ENCODE data around the gene CARD11.

Gene CARD11

DNA sequence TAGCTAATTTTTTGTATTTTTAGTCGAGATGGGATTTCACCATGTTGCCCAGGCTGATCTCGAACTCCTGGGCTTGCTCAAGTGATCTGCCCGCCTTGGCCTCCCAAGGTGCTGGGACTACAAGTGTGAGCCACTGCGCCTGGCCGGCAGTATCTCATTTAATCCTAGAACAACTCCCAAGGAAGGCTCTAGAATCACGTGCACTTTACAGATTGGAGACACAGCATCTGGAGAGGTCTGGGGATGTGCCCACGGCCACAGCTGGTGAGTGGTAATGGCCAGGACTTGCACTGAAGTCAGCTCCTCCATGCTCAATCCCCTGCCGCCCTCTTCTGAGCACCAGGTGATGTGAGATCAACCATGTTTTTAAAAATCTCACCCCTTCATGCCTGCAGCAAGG is 43.1 kb downstream of the CARD11 start:
- H3K4me1 Mint-ChIP-seq: peaks cover 10% of the 10 kb centered on the region
- DNase-seq (ENCODE audit: low spot score in 2 of 2): no peak
- H3K4me3 Mint-ChIP-seq: no peak overlapping the region
- H3K9me3 Mint-ChIP-seq: no peaks in the 10 kb centered on the region
- peaks cover 24% of the 10 kb centered on the region for H3K36me3 Mint-ChIP-seq
- no peaks in the 10 kb centered on the region for H3K27me3 Mint-ChIP-seq
- no peak overlapping the region for H3K27ac Mint-ChIP-seq
- no peak for ATAC-seq (ENCODE audit: low read depth)

DNA sequence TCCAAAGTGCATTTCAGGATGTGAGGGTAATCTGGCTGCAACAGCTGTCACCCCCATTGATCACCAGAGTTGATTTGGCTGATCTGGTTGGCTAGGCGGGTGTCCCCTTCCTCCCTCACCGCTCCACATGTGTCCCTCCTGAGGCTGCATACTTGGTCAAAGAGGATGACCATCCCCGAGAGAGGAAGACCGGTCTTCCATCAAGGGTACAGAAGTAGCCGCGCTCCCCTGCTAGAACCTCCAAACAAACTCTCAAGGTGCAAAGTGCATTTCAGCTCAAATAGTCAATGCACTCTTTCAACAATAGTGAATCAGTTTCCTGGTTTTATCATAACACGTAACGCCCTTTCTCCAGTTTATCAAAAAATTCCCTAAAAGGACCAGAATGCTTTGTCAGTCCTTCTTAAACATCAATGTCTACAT is 44.6 kb downstream of the CARD11 start:
- H3K36me3 Mint-ChIP-seq: peaks cover 36% of the 10 kb centered on the region
- H3K27me3 Mint-ChIP-seq: no peaks in the 10 kb centered on the region
- peak overlapping the region; percentile 47 for H3K27ac Mint-ChIP-seq
- H3K4me3 Mint-ChIP-seq: no peak overlapping the region
- H3K4me1 Mint-ChIP-seq: peaks cover 10% of the 10 kb centered on the region
- no peak for DNase-seq (ENCODE audit: low spot score in 2 of 2)
- no peak for ATAC-seq (ENCODE audit: low read depth)
- H3K9me3 Mint-ChIP-seq: peaks cover 5% of the 10 kb centered on the region

DNA sequence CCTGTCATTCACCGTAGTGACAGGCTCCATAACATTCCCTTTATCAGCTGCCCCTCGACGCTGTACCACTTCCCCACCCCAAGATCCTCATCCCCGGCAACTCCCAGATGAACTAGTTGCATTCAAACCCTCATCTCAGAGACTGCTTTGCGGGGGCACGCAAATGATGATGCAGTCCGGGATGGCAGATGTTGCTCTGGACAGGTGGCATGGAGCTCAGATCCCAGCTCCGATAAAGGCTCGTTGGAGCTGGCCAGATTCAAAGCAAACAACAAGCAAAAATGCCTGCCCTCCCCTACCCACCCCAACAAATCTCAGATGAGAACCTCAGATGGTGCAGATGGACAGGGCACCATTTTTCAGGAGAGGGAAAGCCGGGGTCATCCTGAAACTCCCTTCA is 46.7 kb downstream of the CARD11 start:
- H3K27ac Mint-ChIP-seq: no peak overlapping the region
- peaks cover 11% of the 10 kb centered on the region for H3K4me1 Mint-ChIP-seq
- no peak overlapping the region for H3K4me3 Mint-ChIP-seq
- H3K36me3 Mint-ChIP-seq: peaks cover 40% of the 10 kb centered on the region
- ATAC-seq (ENCODE audit: low read depth): no peak
- no peak for DNase-seq (ENCODE audit: low spot score in 2 of 2)
- peaks cover 5% of the 10 kb centered on the region for H3K9me3 Mint-ChIP-seq
- H3K27me3 Mint-ChIP-seq: no peaks in the 10 kb centered on the region

DNA sequence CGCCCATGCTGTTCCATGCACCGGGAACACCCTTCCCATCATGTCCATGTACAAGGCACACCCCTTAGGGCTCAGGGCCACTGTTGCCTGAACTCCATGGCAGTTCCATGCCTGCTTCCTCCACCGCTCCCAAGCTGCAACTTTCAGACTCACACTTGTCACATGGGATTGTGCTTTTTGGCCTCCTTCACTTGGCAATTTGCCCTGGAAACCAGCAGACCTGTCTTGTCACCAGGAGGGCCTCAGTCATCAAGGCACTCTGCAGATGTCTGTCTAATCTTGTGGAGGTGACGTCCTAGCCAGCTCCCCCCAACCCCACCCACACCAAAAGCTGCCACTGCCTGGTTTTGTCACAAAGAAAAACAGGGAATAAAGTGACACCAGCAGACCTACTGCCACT is 47.5 kb downstream of the CARD11 start:
- Mint-ChIP-seq H3K36me3 (peaks cover 46% of the 10 kb centered on the region), H3K4me3 (no peak overlapping the region), H3K27me3 (no peaks in the 10 kb centered on the region), H3K27ac (peak overlapping the region; percentile 45), H3K9me3 (peaks cover 5% of the 10 kb centered on the region), H3K4me1 (peaks cover 12% of the 10 kb centered on the region)
- DNase-seq (ENCODE audit: low spot score in 2 of 2) (no peak), ATAC-seq (ENCODE audit: low read depth) (no peak)

DNA sequence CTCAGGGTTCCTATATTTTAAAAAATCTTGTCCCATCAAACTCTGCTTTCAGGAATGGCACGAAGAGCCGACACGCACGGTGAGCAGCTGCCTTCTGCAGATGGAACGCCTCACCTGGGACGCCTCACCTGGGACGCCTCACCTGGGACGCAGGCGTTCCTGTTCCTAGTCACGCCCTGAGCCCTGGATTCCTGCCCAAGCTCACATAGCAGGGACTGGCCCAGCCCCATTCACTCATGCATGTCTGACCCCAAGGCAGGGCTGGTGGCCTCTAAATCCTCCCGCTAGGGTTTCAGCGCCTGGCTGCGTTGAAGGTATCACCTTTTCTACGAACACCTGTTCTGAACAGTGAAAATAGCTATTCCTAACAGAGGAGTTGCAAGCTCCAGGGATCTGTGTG is 49.8 kb downstream of the CARD11 start:
- peaks cover 7% of the 10 kb centered on the region for H3K4me1 Mint-ChIP-seq
- no peak for DNase-seq (ENCODE audit: low spot score in 2 of 2)
- H3K9me3 Mint-ChIP-seq: peaks cover 8% of the 10 kb centered on the region
- no peaks in the 10 kb centered on the region for H3K27me3 Mint-ChIP-seq
- ATAC-seq (ENCODE audit: low read depth): no peak
- H3K4me3 Mint-ChIP-seq: no peak overlapping the region
- no peak overlapping the region for H3K27ac Mint-ChIP-seq
- peaks cover 47% of the 10 kb centered on the region for H3K36me3 Mint-ChIP-seq

GRCh38 chr7:2993396-2993795 is 50.3 kb downstream of the CARD11 start:
- Mint-ChIP-seq H3K27me3 (no peaks in the 10 kb centered on the region), H3K27ac (no peak overlapping the region), H3K4me1 (peaks cover 10% of the 10 kb centered on the region), H3K9me3 (peaks cover 10% of the 10 kb centered on the region), H3K36me3 (peaks cover 50% of the 10 kb centered on the region), H3K4me3 (no peak overlapping the region)
- ATAC-seq (ENCODE audit: low read depth) (no peak), DNase-seq (ENCODE audit: low spot score in 2 of 2) (no peak)

GRCh38 chr7:2990949-2991470 is 52.7 kb downstream of the CARD11 start:
- peak overlapping the region; percentile 48 for H3K27ac Mint-ChIP-seq
- ATAC-seq (ENCODE audit: low read depth) (no peak), DNase-seq (ENCODE audit: low spot score in 2 of 2) (no peak)
- H3K4me3 Mint-ChIP-seq: no peak overlapping the region
- peaks cover 19% of the 10 kb centered on the region for H3K4me1 Mint-ChIP-seq
- H3K27me3 Mint-ChIP-seq: no peaks in the 10 kb centered on the region
- H3K36me3 Mint-ChIP-seq: peaks cover 51% of the 10 kb centered on the region
- peaks cover 10% of the 10 kb centered on the region for H3K9me3 Mint-ChIP-seq

GRCh38 chr7:2986561-2986960 is 57.1 kb downstream of the CARD11 start:
- H3K9me3 Mint-ChIP-seq: peaks cover 6% of the 10 kb centered on the region
- H3K4me3 Mint-ChIP-seq: peak overlapping the region; percentile 71
- ATAC-seq (ENCODE audit: low read depth) (no peak), DNase-seq (ENCODE audit: low spot score in 2 of 2) (no peak)
- no peaks in the 10 kb centered on the region for H3K27me3 Mint-ChIP-seq
- peaks cover 38% of the 10 kb centered on the region for H3K36me3 Mint-ChIP-seq
- H3K27ac Mint-ChIP-seq: peak overlapping the region; percentile 82
- peaks cover 49% of the 10 kb centered on the region for H3K4me1 Mint-ChIP-seq

DNA sequence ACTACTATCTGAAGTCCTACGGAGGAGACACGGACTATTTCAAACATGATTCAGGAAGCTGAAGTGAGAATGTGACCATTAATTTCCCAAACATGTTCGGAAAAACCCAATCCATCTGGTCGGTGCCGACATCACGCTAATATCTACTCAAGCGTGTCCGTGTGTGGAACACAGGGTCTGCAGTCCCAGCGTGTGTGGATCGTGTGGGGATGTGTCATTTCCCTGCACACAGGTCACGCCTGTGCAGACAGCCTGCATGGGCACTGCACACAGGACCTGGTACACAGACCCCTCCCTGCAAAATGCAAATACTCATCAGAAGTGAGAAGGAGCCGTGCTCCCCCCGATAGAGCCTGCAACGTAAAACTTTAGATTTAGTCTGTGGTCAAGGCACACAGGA is 57.8 kb downstream of the CARD11 start:
- peaks cover 53% of the 10 kb centered on the region for H3K4me1 Mint-ChIP-seq
- H3K27ac Mint-ChIP-seq: peak overlapping the region; percentile 93
- no peak overlapping the region for H3K4me3 Mint-ChIP-seq
- H3K27me3 Mint-ChIP-seq: no peaks in the 10 kb centered on the region
- peaks cover 6% of the 10 kb centered on the region for H3K9me3 Mint-ChIP-seq
- peaks cover 35% of the 10 kb centered on the region for H3K36me3 Mint-ChIP-seq
- DNase-seq (ENCODE audit: low spot score in 2 of 2) (no peak), ATAC-seq (ENCODE audit: low read depth) (peak; percentile 57)

DNA sequence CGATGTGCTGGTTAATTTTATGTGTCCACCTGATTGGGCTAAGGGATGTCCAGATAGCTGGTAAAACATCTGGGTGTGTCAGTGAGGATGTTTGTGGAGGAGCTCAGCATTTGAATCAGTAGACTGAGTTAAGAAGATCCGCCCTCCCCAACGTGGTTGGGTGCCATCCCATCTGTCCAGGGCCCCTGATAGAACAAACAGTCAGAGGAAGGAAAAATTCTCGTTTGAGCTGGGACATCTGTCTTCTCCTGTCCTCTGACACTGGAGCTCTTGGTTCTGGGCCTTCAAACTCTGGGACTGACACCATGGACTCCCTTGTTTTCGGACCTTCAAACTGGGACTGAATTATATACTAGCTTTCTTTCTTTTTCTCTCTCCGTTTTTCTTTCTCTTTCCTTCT is 59.6 kb downstream of the CARD11 start:
- no peaks in the 10 kb centered on the region for H3K27me3 Mint-ChIP-seq
- no peak for ATAC-seq (ENCODE audit: low read depth)
- peaks cover 67% of the 10 kb centered on the region for H3K4me1 Mint-ChIP-seq
- H3K4me3 Mint-ChIP-seq: no peak overlapping the region
- peak overlapping the region; percentile 93 for H3K27ac Mint-ChIP-seq
- peaks cover 27% of the 10 kb centered on the region for H3K36me3 Mint-ChIP-seq
- DNase-seq (ENCODE audit: low spot score in 2 of 2): no peak
- H3K9me3 Mint-ChIP-seq: peaks cover 2% of the 10 kb centered on the region

DNA sequence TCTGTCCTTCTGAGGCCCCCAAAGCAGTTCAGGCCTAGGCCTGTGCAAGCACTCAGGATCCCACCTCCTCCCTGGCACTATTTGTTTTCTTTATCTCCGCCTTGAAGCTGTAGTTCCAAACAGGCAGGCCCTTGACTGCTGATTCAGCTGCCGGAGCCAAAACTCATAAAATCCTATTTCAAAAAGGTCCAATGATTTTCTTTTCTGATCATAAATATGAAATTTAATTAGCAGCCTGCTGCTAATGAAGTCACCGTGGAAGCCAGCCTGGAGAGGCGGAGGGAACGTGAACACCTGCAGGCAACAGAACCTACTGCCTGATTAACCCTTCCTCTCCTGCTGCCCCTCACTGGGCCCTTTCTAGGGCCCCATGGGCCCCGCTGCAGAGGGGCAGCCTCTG is 60.1 kb downstream of the CARD11 start:
- Mint-ChIP-seq H3K4me1 (peaks cover 70% of the 10 kb centered on the region), H3K9me3 (peaks cover 2% of the 10 kb centered on the region), H3K36me3 (peaks cover 25% of the 10 kb centered on the region), H3K27ac (peak overlapping the region; percentile 93), H3K27me3 (no peaks in the 10 kb centered on the region), H3K4me3 (no peak overlapping the region)
- no peak for DNase-seq (ENCODE audit: low spot score in 2 of 2)
- ATAC-seq (ENCODE audit: low read depth): no peak

GRCh38 chr7:2982831-2983230 is 60.8 kb downstream of the CARD11 start:
- Mint-ChIP-seq H3K27ac (peak overlapping the region; percentile 93), H3K27me3 (no peaks in the 10 kb centered on the region), H3K9me3 (no peaks in the 10 kb centered on the region), H3K36me3 (peaks cover 22% of the 10 kb centered on the region), H3K4me3 (no peak overlapping the region), H3K4me1 (peaks cover 70% of the 10 kb centered on the region)
- ATAC-seq (ENCODE audit: low read depth) (peak; percentile 19), DNase-seq (ENCODE audit: low spot score in 2 of 2) (peak; percentile 36)

DNA sequence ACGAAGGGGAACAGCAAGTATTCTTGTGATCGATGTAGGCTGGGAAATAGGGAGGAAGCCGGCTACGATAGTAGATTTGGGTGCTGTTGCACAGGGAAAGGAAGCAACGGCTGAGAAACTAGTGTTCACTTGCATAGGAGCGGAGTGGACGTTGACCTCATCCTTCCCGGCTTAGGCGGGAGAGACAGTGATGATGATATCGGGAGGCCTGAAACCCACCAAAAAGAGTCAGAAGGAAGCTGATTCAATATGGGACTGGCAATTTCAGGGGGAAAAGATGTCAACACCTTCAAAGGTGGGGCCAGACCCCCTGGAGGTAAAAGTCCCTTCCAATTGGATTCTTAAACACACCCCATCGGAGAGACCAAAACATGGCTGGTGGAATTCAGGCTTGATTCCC is 61.3 kb downstream of the CARD11 start:
- no peaks in the 10 kb centered on the region for H3K27me3 Mint-ChIP-seq
- H3K4me1 Mint-ChIP-seq: peaks cover 73% of the 10 kb centered on the region
- ATAC-seq (ENCODE audit: low read depth) (no peak), DNase-seq (ENCODE audit: low spot score in 2 of 2) (no peak)
- no peaks in the 10 kb centered on the region for H3K9me3 Mint-ChIP-seq
- peak overlapping the region; percentile 51 for H3K4me3 Mint-ChIP-seq
- peaks cover 21% of the 10 kb centered on the region for H3K36me3 Mint-ChIP-seq
- peak overlapping the region; percentile 93 for H3K27ac Mint-ChIP-seq

DNA sequence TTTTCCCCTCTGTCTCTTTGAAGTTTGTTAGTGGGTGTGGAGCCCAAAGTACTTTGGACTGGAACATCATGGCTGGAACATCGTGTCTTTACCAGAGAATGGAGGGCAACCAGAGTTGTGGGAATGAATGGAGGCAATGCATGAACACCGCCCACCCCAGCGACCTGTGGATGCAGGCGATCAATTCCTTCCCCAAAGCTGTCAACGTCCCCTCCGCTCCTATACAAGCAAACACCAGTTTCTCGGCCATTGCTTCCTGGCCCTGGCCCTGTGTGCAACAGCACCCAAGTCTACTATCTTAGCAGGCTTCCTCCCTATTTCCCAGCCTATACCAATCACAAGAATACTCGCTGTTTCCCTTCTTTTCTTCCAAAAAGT is 62.6 kb downstream of the CARD11 start:
- no peaks in the 10 kb centered on the region for H3K27me3 Mint-ChIP-seq
- H3K4me1 Mint-ChIP-seq: peaks cover 63% of the 10 kb centered on the region
- H3K27ac Mint-ChIP-seq: peak overlapping the region; percentile 97
- no peak for ATAC-seq (ENCODE audit: low read depth)
- peak overlapping the region; percentile 84 for H3K4me3 Mint-ChIP-seq
- H3K9me3 Mint-ChIP-seq: no peaks in the 10 kb centered on the region
- H3K36me3 Mint-ChIP-seq: peaks cover 13% of the 10 kb centered on the region
- DNase-seq (ENCODE audit: low spot score in 2 of 2): no peak

- no peak for ATAC-seq (ENCODE audit: low read depth)
- peak overlapping the region; percentile 84 for H3K4me3 Mint-ChIP-seq
- H3K36me3 Mint-ChIP-seq: peaks cover 11% of the 10 kb centered on the region
- H3K27ac Mint-ChIP-seq: peak overlapping the region; percentile 97
- no peaks in the 10 kb centered on the region for H3K27me3 Mint-ChIP-seq
- peaks cover 59% of the 10 kb centered on the region for H3K4me1 Mint-ChIP-seq
- peak; percentile 16 to 41 for DNase-seq (ENCODE audit: low spot score in 2 of 2)
- H3K9me3 Mint-ChIP-seq: no peaks in the 10 kb centered on the region
Measured at GRCh38 chr7:2980401-2981102, 63.1 kb downstream of the CARD11 start.
